Measurements from ENCODE around the gene ARID1B. TPM values are rescaled to one million over a fixed set of nuclear protein-coding genes. Genes with fewer than 3 reads are reported as not detected.

The ARID1B gene
- total and polyA plus RNA-seq, 12 donors: 13.3 to 85.6 (median 50.9) TPM

- H3K4me1 ChIP-seq (replicated peaks in 1 of 2): peaks cover 12 to 40% of the 10 kb centered on the region in 2 donors
- WGBS, 4 donors: 59 to 72% (median 65%) methylated on average over 4 to 6 of the region's 6 CpGs
These were observed 211.3 kb downstream of the ARID1B start for GRCh38 chr6:156988276-156989158.

GRCh38 chr6:156989159-156989806, 212.1 kb downstream of the ARID1B start:
- H3K4me3 ChIP-seq: no peak overlapping the region
- no peak overlapping the region for H3K27ac ChIP-seq
- no peak for DNase-seq
- 74 to 81% (median 80%) methylated on average over 8 of the region's 8 CpGs for WGBS, 4 donors
- no peak for TF ChIP-seq CTCF (IDR thresholded peaks at IDR 0.05)
- no peak for TF ChIP-seq POLR2A (IDR thresholded peaks at IDR 0.05)
- intact Hi-C loops (cut with DNase I): no loop called here
- H3K4me1 ChIP-seq (replicated peaks in 1 of 2): peaks cover 10 to 35% of the 10 kb centered on the region in 2 donors
- H3K9me3 ChIP-seq (replicated peaks in 1 of 3): no peaks in the 10 kb centered on the region
- H3K36me3 ChIP-seq (replicated peaks in 1 of 2): no peaks in the 10 kb centered on the region
- H3K27me3 ChIP-seq: no peaks in the 10 kb centered on the region

More at GRCh38 chr6:156988276-156989158, 211.3 kb downstream of the ARID1B start:
- peak in 1 of 7 donors; percentile 12 for DNase-seq
- intact Hi-C loops (cut with DNase I): no loop called here
- no peak overlapping the region for H3K27ac ChIP-seq
- no peak overlapping the region for H3K4me3 ChIP-seq
- TF ChIP-seq CTCF (IDR thresholded peaks at IDR 0.05) (no peak), POLR2A (IDR thresholded peaks at IDR 0.05) (no peak)
- no peaks in the 10 kb centered on the region for H3K27me3 ChIP-seq
- H3K36me3 ChIP-seq (replicated peaks in 1 of 2): no peaks in the 10 kb centered on the region
- H3K9me3 ChIP-seq (replicated peaks in 1 of 3): no peaks in the 10 kb centered on the region

GRCh38 chr6:156992020-156992804, 215.0 kb downstream of the ARID1B start:
- H3K36me3 ChIP-seq (replicated peaks in 1 of 2): no peaks in the 10 kb centered on the region
- peaks cover 10 to 32% of the 10 kb centered on the region in 2 donors for H3K4me1 ChIP-seq (replicated peaks in 1 of 2)
- peak overlapping the region in 1 of 4 donors; percentile 6 for H3K4me3 ChIP-seq
- H3K27me3 ChIP-seq: no peaks in the 10 kb centered on the region
- intact Hi-C loops (cut with DNase I): no loop called here
- peak in 4 of 7 donors; percentile 34 to 47 (median 38) for DNase-seq
- H3K9me3 ChIP-seq (replicated peaks in 1 of 3): no peaks in the 10 kb centered on the region
- TF ChIP-seq POLR2A (IDR thresholded peaks at IDR 0.05) (no peak), CTCF (IDR thresholded peaks at IDR 0.05) (no peak)
- WGBS, 4 donors: 32 to 57% (median 42%) methylated on average over 12 to 13 of the region's 13 CpGs
- H3K27ac ChIP-seq: peak overlapping the region in 1 of 5 donors; percentile 22

- DNase-seq: no peak
- Histone ChIP-seq H3K27ac (no peak overlapping the region), H3K36me3 (replicated peaks in 1 of 2) (no peaks in the 10 kb centered on the region), H3K27me3 (no peaks in the 10 kb centered on the region), H3K9me3 (replicated peaks in 1 of 3) (no peaks in the 10 kb centered on the region), H3K4me3 (no peak overlapping the region), H3K4me1 (replicated peaks in 1 of 2) (peaks cover 10 to 22% of the 10 kb centered on the region in 2 donors)
- 87 to 91% (median 90%) methylated on average over 2 of the region's 2 CpGs for WGBS, 4 donors
- TF ChIP-seq POLR2A (IDR thresholded peaks at IDR 0.05) (no peak), CTCF (IDR thresholded peaks at IDR 0.05) (no peak)
- intact Hi-C loops (cut with DNase I): no loop called here
These were observed 216.5 kb downstream of the ARID1B start for GRCh38 chr6:156993713-156994112.

Measured in adrenal gland (tissue), 12 donors.